H1 (cell line): Measurements from ENCODE around the gene PLVAP. TPM values are rescaled to one million over a fixed set of nuclear protein-coding genes. Genes with fewer than 3 reads are reported as not detected.

Experiments used
- CBX5 ChIP-seq: fragments of 300-800, 300-1000 bp; sonication (generic); IDR thresholded peaks from 2 replicates; pipeline ENCODE4 v1.7.1; 2016; ENCODE audit warnings: antibody characterized with exemption, low read length, low read depth
- JUN ChIP-seq: IDR thresholded peaks from 2 replicates; pipeline ENCODE4 v1.6.1; 2011; ENCODE audit warnings: low read depth, mild to moderate bottlenecking, improper control_type of control experiment, low read length
- POU5F1 ChIP-seq: IDR thresholded peaks from 2 replicates; pipeline ENCODE4 v1.6.1; 2011; ENCODE audit warnings: low read depth, mild to moderate bottlenecking, low read length, moderate library complexity
- RAD21 ChIP-seq, 2 experiments: IDR thresholded peaks in 1 of 2; conservative IDR thresholded peaks in 1 of 2; 2 replicates each; pipeline ENCODE4 v1.6.1; 2011; ENCODE audit warnings: low read depth in 2 of 2, low read length in 2 of 2, improper control_type of control experiment in 1 of 2, inconsistent platforms in 1 of 2, mild to moderate bottlenecking in 1 of 2, moderate library complexity in 1 of 2
- SIRT6 ChIP-seq: IDR thresholded peaks from one replicate; pipeline ENCODE4 v1.7.1; 2012; ENCODE audit warnings: low read length, inconsistent platforms
- SP4 ChIP-seq: IDR thresholded peaks from 2 replicates; pipeline ENCODE4 v1.6.1; 2012; ENCODE audit warnings: low read length, inconsistent platforms
- TEAD4 ChIP-seq: IDR thresholded peaks from 2 replicates; pipeline ENCODE4 v1.6.1; 2012; ENCODE audit warnings: low read depth, low read length, inconsistent platforms, mixed read lengths
- polyA plus RNA-seq, 7 experiments: library from polyadenylated mRNA; depleted of rRNA in 3 of 7; stranded (reverse) in 5 of 7; unstranded in 2 of 7; fragments of >200 nt in 5 of 7; fragments of 200-250 nt in 2 of 7; gene quantifications; 1 replicate in 5 of 7; 2 replicates in 1 of 7; 4 replicates in 1 of 7; pipeline versions ENCODE4 v1.2.1 to v1.2.3, GENCODE V29; 2011 to 2013; ENCODE audit warnings: missing spikeins in 2 of 7, mixed read lengths in 2 of 7
- total RNA-seq: library from RNA; stranded (reverse); fragmentation: NEBNext Ultra II Directional; extraction: Animal tissue kit (Norgen Biotek cat#: 25700); gene quantifications from 2 replicates; pipeline ENCODE4 v1.2.1, GENCODE V29; 2021
- TF ChIP-seq, protein P1 (sequence below), 3 experiments: IDR thresholded peaks; 1 replicate in 2 of 3; 2 replicates in 1 of 3; pipeline versions ENCODE4 v1.5.1 to v1.6.1; 2011; ENCODE audit warnings: low read length in 3 of 3, mild to moderate bottlenecking in 3 of 3, inconsistent platforms in 2 of 3, low read depth in 1 of 3, moderate library complexity in 1 of 3; ENCODE audit not compliant: insufficient read depth in 1 of 3; ENCODE audit errors: control extremely low read depth in 1 of 3
- TF ChIP-seq, protein P2 (sequence below): fragments of 300-600 bp; sonication (generic); IDR thresholded peaks from 2 replicates; pipeline ENCODE4 v1.7.1; 2012; ENCODE audit warnings: low read length, moderate library complexity, mild to moderate bottlenecking, inconsistent platforms; ENCODE audit not compliant: insufficient replicate concordance

Gene PLVAP
- total and polyA plus RNA-seq, 2 of the 8 experiments (the other 6 are each of a cell fraction or from before 2014, with no cell fraction given) = 0.32 TPM; not detected in 1

DNA sequence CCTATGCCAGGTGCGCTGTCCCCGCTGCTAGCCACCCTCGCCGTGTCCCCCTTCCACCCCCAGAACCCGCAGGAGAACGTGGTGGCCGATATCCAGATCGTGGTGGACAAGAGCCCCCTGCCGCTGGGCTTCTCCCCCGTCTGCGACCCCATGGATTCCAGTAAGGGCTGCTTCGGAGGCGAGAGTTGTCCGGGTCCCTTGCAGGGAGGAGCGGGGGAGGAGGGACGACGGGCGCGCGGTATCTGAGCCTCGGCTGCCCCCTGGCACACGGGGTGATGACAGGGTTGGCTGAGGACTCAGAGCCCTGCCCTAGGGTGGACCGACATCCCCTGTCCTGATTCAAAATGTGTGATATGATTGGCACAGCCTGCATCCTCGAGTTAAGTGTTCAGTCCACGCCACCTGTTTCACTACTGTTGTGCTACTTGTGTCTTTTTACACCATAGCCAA lies 43.4 kb upstream of the PLVAP start (continued):
- TF ChIP-seq, protein P1, sequence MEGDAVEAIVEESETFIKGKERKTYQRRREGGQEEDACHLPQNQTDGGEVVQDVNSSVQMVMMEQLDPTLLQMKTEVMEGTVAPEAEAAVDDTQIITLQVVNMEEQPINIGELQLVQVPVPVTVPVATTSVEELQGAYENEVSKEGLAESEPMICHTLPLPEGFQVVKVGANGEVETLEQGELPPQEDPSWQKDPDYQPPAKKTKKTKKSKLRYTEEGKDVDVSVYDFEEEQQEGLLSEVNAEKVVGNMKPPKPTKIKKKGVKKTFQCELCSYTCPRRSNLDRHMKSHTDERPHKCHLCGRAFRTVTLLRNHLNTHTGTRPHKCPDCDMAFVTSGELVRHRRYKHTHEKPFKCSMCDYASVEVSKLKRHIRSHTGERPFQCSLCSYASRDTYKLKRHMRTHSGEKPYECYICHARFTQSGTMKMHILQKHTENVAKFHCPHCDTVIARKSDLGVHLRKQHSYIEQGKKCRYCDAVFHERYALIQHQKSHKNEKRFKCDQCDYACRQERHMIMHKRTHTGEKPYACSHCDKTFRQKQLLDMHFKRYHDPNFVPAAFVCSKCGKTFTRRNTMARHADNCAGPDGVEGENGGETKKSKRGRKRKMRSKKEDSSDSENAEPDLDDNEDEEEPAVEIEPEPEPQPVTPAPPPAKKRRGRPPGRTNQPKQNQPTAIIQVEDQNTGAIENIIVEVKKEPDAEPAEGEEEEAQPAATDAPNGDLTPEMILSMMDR (IDR thresholded peaks at IDR 0.05; ENCODE audit: control extremely low read depth in 1 of 3, insufficient read depth in 1 of 3, low read depth in 1 of 3, low read length in 3 of 3) = peak; percentile 41 to 49 (median 42)
- TF ChIP-seq CBX5 (no peak), SIRT6 (no peak), POU5F1 (no peak), SP4 (no peak), RAD21 (IDR thresholded peaks at IDR 0.05 in 1 of 2, conservative IDR thresholded peaks at IDR 0.05 in 1 of 2; ENCODE audit: low read depth in 2 of 2, low read length in 2 of 2) (peak; percentile 56 to 64), JUN (no peak), TEAD4 (no peak)
- TF ChIP-seq, protein P2, sequence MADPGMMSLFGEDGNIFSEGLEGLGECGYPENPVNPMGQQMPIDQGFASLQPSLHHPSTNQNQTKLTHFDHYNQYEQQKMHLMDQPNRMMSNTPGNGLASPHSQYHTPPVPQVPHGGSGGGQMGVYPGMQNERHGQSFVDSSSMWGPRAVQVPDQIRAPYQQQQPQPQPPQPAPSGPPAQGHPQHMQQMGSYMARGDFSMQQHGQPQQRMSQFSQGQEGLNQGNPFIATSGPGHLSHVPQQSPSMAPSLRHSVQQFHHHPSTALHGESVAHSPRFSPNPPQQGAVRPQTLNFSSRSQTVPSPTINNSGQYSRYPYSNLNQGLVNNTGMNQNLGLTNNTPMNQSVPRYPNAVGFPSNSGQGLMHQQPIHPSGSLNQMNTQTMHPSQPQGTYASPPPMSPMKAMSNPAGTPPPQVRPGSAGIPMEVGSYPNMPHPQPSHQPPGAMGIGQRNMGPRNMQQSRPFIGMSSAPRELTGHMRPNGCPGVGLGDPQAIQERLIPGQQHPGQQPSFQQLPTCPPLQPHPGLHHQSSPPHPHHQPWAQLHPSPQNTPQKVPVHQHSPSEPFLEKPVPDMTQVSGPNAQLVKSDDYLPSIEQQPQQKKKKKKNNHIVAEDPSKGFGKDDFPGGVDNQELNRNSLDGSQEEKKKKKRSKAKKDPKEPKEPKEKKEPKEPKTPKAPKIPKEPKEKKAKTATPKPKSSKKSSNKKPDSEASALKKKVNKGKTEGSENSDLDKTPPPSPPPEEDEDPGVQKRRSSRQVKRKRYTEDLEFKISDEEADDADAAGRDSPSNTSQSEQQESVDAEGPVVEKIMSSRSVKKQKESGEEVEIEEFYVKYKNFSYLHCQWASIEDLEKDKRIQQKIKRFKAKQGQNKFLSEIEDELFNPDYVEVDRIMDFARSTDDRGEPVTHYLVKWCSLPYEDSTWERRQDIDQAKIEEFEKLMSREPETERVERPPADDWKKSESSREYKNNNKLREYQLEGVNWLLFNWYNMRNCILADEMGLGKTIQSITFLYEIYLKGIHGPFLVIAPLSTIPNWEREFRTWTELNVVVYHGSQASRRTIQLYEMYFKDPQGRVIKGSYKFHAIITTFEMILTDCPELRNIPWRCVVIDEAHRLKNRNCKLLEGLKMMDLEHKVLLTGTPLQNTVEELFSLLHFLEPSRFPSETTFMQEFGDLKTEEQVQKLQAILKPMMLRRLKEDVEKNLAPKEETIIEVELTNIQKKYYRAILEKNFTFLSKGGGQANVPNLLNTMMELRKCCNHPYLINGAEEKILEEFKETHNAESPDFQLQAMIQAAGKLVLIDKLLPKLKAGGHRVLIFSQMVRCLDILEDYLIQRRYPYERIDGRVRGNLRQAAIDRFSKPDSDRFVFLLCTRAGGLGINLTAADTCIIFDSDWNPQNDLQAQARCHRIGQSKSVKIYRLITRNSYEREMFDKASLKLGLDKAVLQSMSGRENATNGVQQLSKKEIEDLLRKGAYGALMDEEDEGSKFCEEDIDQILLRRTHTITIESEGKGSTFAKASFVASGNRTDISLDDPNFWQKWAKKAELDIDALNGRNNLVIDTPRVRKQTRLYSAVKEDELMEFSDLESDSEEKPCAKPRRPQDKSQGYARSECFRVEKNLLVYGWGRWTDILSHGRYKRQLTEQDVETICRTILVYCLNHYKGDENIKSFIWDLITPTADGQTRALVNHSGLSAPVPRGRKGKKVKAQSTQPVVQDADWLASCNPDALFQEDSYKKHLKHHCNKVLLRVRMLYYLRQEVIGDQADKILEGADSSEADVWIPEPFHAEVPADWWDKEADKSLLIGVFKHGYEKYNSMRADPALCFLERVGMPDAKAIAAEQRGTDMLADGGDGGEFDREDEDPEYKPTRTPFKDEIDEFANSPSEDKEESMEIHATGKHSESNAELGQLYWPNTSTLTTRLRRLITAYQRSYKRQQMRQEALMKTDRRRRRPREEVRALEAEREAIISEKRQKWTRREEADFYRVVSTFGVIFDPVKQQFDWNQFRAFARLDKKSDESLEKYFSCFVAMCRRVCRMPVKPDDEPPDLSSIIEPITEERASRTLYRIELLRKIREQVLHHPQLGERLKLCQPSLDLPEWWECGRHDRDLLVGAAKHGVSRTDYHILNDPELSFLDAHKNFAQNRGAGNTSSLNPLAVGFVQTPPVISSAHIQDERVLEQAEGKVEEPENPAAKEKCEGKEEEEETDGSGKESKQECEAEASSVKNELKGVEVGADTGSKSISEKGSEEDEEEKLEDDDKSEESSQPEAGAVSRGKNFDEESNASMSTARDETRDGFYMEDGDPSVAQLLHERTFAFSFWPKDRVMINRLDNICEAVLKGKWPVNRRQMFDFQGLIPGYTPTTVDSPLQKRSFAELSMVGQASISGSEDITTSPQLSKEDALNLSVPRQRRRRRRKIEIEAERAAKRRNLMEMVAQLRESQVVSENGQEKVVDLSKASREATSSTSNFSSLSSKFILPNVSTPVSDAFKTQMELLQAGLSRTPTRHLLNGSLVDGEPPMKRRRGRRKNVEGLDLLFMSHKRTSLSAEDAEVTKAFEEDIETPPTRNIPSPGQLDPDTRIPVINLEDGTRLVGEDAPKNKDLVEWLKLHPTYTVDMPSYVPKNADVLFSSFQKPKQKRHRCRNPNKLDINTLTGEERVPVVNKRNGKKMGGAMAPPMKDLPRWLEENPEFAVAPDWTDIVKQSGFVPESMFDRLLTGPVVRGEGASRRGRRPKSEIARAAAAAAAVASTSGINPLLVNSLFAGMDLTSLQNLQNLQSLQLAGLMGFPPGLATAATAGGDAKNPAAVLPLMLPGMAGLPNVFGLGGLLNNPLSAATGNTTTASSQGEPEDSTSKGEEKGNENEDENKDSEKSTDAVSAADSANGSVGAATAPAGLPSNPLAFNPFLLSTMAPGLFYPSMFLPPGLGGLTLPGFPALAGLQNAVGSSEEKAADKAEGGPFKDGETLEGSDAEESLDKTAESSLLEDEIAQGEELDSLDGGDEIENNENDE = no peak
